H1 (cell line): ENCODE data around the gene CDR2. TPM values are rescaled to one million over a fixed set of nuclear protein-coding genes. Genes with fewer than 3 reads are reported as not detected.

Experiments
- CTCF ChIA-PET: fragments of 300-600 bp; sonication (Branson Sonifier 250); formaldehyde crosslinking; loops from one replicate; lab custom pipeline; 2021; ENCODE audit not compliant: partially characterized antibody; lab: Charles Lee
- POLR2A ChIA-PET: fragments of 300-600 bp; sonication (Branson Sonifier 250); formaldehyde crosslinking; loops from one replicate; lab custom pipeline; 2021; ENCODE audit warnings: inconsistent platforms; ENCODE audit not compliant: partially characterized antibody; lab: Charles Lee
- DNase-seq, 2 experiments: peaks; one replicate each; pipeline versions ENCODE4 v3.0.0 to v3.0.0-alpha.2; 2010 to 2022; ENCODE audit warnings: low spot score in 2 of 2, low read depth in 1 of 2, mixed read lengths in 1 of 2
- FAIRE-seq: peaks from 2 replicates; lab custom pipeline; 2011; peaks lifted over from hg19 to GRCh38; lab: Jason Lieb, UNC
- H2AFZ ChIP-seq: 2 replicates; pipeline ENCODE4 v1.8.1; 2012; ENCODE audit warnings: low read length, inconsistent platforms
- H2AK5ac ChIP-seq: 2 replicates; pipeline ENCODE4 v1.6.1; 2013; ENCODE audit warnings: low read depth, low read length
- H2BK120ac ChIP-seq: replicated peaks from 2 replicates; pipeline ENCODE3; 2013; ENCODE audit warnings: low read depth, low read length, inconsistent platforms
- H2BK12ac ChIP-seq: 2 replicates; pipeline ENCODE4 v1.6.1; 2013; ENCODE audit warnings: low read depth, low read length
- H2BK15ac ChIP-seq: 2 replicates; pipeline ENCODE4 v1.6.1; 2013; ENCODE audit warnings: low read length
- H2BK20ac ChIP-seq: 2 replicates; pipeline ENCODE4 v1.6.1; 2013; ENCODE audit warnings: low read length
- H2BK5ac ChIP-seq: 2 replicates; pipeline ENCODE4 v1.6.1; 2013; ENCODE audit warnings: low read depth, low read length
- H3K14ac ChIP-seq: 2 replicates; pipeline ENCODE4 v1.6.1; 2013; ENCODE audit warnings: inconsistent platforms; ENCODE audit not compliant: insufficient read length
- H3K18ac ChIP-seq: 2 replicates; pipeline ENCODE4 v1.6.1; 2013; ENCODE audit warnings: low read length; ENCODE audit errors: extremely low read depth
- H3K23ac ChIP-seq: 2 replicates; pipeline ENCODE4 v1.6.1; 2013; ENCODE audit warnings: inconsistent platforms; ENCODE audit not compliant: insufficient read length
- H3K23me2 ChIP-seq: 2 replicates; pipeline ENCODE4 v1.6.1; 2013; ENCODE audit warnings: low read depth, low read length
- H3K27ac ChIP-seq: 2 replicates; pipeline ENCODE4 v1.6.1; 2011; ENCODE audit warnings: low read depth, low read length, inconsistent platforms
- H3K27me3 ChIP-seq, 4 experiments: replicated peaks in 1 of 4; 1 replicate in 1 of 4; 2 replicates in 3 of 4; pipeline versions ENCODE4 v1.6.1 to v1.8.1; 2011 to 2013; ENCODE audit warnings: low read length in 3 of 4, mild to moderate bottlenecking in 3 of 4, inconsistent platforms in 2 of 4, mixed read lengths in 2 of 4, moderate library complexity in 1 of 4; ENCODE audit not compliant: control insufficient read depth in 3 of 4, insufficient read depth in 3 of 4; ENCODE audit errors: extremely low read depth in 1 of 4
- H3K36me3 ChIP-seq, 4 experiments: 2 replicates each; pipeline versions ENCODE4 v1.6.1 to v1.8.1; 2011 to 2013; ENCODE audit warnings: mild to moderate bottlenecking in 4 of 4, low read length in 3 of 4, moderate library complexity in 2 of 4, control low read depth in 1 of 4, inconsistent platforms in 1 of 4; ENCODE audit not compliant: insufficient read depth in 4 of 4, control insufficient read depth in 2 of 4
- H3K4ac ChIP-seq: replicated peaks from 2 replicates; pipeline ENCODE3; 2013; ENCODE audit warnings: low read length, low read depth, mixed read lengths, inconsistent platforms; ENCODE audit not compliant: insufficient read length
- H3K4me1 ChIP-seq, 4 experiments: replicated peaks in 1 of 4; 1 replicate in 1 of 4; 2 replicates in 3 of 4; pipeline versions ENCODE4 v1.6.1 to v1.8.1; 2011 to 2013; ENCODE audit warnings: low read length in 3 of 4, inconsistent platforms in 2 of 4, mixed read lengths in 1 of 4; ENCODE audit not compliant: insufficient read depth in 4 of 4, control insufficient read depth in 3 of 4
- H3K4me2 ChIP-seq, 2 experiments: 2 replicates each; pipeline versions ENCODE4 v1.6.1 to v1.8.1; 2011 to 2013; ENCODE audit warnings: low read depth in 2 of 2, low read length in 2 of 2, control low read depth in 1 of 2, inconsistent platforms in 1 of 2, mild to moderate bottlenecking in 1 of 2; ENCODE audit not compliant: insufficient read depth in 1 of 2
- H3K4me3 ChIP-seq, 4 experiments: fragments of 200-600, 300-600 bp in 1 of 4; sonication (generic), shearing (Covaris generic), sonication (Bioruptor Twin) in 1 of 4; 2 replicates each; pipeline versions ENCODE4 v1.5.1 to v1.8.1; 2011 to 2016; ENCODE audit warnings: low read length in 4 of 4, low read depth in 3 of 4, control low read depth in 2 of 4, inconsistent platforms in 2 of 4, mild to moderate bottlenecking in 2 of 4, mixed read lengths in 1 of 4, moderate library complexity in 1 of 4; ENCODE audit not compliant: insufficient read depth in 2 of 4; ENCODE audit errors: extremely low read depth in 1 of 4
- H3K56ac ChIP-seq: replicated peaks from 2 replicates; pipeline ENCODE3; 2013; ENCODE audit warnings: low read depth, mild to moderate bottlenecking, mixed read lengths, low read length, inconsistent platforms; ENCODE audit not compliant: insufficient read length
- H3K79me1 ChIP-seq: 2 replicates; pipeline ENCODE4 v1.6.1; 2013; ENCODE audit warnings: low read depth, low read length, control low read depth
- H3K79me2 ChIP-seq, 2 experiments: 2 replicates each; pipeline versions ENCODE4 v1.6.1 to v1.8.1; 2012 to 2013; ENCODE audit warnings: low read length in 2 of 2, mild to moderate bottlenecking in 2 of 2, inconsistent platforms in 1 of 2; ENCODE audit not compliant: insufficient read depth in 2 of 2, control insufficient read depth in 1 of 2
- H3K9ac ChIP-seq, 4 experiments: replicated peaks in 1 of 4; 1 replicate in 1 of 4; 2 replicates in 3 of 4; pipeline versions ENCODE4 v1.6.1 to v1.8.1; 2011 to 2013; ENCODE audit warnings: low read depth in 3 of 4, low read length in 3 of 4, control low read depth in 2 of 4, mild to moderate bottlenecking in 2 of 4, moderate library complexity in 2 of 4, inconsistent platforms in 1 of 4; ENCODE audit errors: extremely low read depth in 1 of 4
- H3K9me3 ChIP-seq, 2 experiments: 2 replicates each; pipeline versions ENCODE4 v1.6.1 to v1.8.1; 2012 to 2013; ENCODE audit warnings: mild to moderate bottlenecking in 2 of 2, moderate library complexity in 2 of 2, control low read depth in 1 of 2, inconsistent platforms in 1 of 2, low read depth in 1 of 2, low read length in 1 of 2, mixed read lengths in 1 of 2; ENCODE audit not compliant: insufficient read depth in 2 of 2
- H4K20me1 ChIP-seq, 2 experiments: replicated peaks in 1 of 2; 2 replicates each; pipeline versions ENCODE3 to v1.8.1; 2011 to 2013; ENCODE audit warnings: inconsistent platforms in 2 of 2, low read length in 2 of 2, mild to moderate bottlenecking in 1 of 2; ENCODE audit not compliant: insufficient read depth in 2 of 2, control insufficient read depth in 1 of 2
- H4K5ac ChIP-seq: 2 replicates; pipeline ENCODE4 v1.6.1; 2013; ENCODE audit warnings: low read length, low read depth, mixed read lengths, inconsistent platforms; ENCODE audit not compliant: insufficient read length
- H4K8ac ChIP-seq: 2 replicates; pipeline ENCODE4 v1.8.0; 2013; ENCODE audit warnings: mild to moderate bottlenecking, moderate library complexity, low read length, inconsistent platforms; ENCODE audit not compliant: insufficient read depth; ENCODE audit errors: extremely low read depth
- H4K91ac ChIP-seq: replicated peaks from 2 replicates; pipeline ENCODE3; 2013; ENCODE audit warnings: low read length, mixed read lengths, inconsistent platforms; ENCODE audit not compliant: insufficient read length
- BACH1 ChIP-seq: IDR thresholded peaks from 2 replicates; pipeline ENCODE4 v1.6.1; 2012; ENCODE audit warnings: low read length, improper control_type of control experiment
- CEBPB ChIP-seq: IDR thresholded peaks from 2 replicates; pipeline ENCODE4 v1.6.1; 2012; ENCODE audit warnings: low read depth, low read length
- HDAC2 ChIP-seq, 2 experiments: fragments of 300-600 bp in 1 of 2; sonication (generic) in 1 of 2; IDR thresholded peaks; 2 replicates each; pipeline ENCODE4 v1.6.1; 2011 to 2012; ENCODE audit warnings: low read depth in 2 of 2, low read length in 2 of 2, mild to moderate bottlenecking in 2 of 2, moderate library complexity in 2 of 2, borderline replicate concordance in 1 of 2, inconsistent platforms in 1 of 2
- HDAC6 ChIP-seq: IDR thresholded peaks from one replicate; pipeline ENCODE4 v1.7.1; 2012; ENCODE audit warnings: low read depth, mild to moderate bottlenecking, inconsistent platforms, low read length, moderate library complexity
- JUND ChIP-seq: IDR thresholded peaks from 2 replicates; pipeline ENCODE4 v1.6.1; 2011; ENCODE audit warnings: mild to moderate bottlenecking, improper control_type of control experiment, low read length
- MAFK ChIP-seq: IDR thresholded peaks from 2 replicates; pipeline ENCODE4 v1.6.1; 2012; ENCODE audit warnings: low read depth, mild to moderate bottlenecking, improper control_type of control experiment, low read length
- MAX ChIP-seq: IDR thresholded peaks from 2 replicates; pipeline ENCODE4 v1.6.1; 2012; ENCODE audit warnings: inconsistent platforms
- NRF1 ChIP-seq: IDR thresholded peaks from 2 replicates; pipeline ENCODE4 v1.6.1; 2011; ENCODE audit warnings: mild to moderate bottlenecking, low read depth, low read length, improper control_type of control experiment
- SAP30 ChIP-seq: fragments of 300-600 bp; sonication (generic); IDR thresholded peaks from 2 replicates; pipeline ENCODE4 v1.7.1; 2012; ENCODE audit warnings: low read length, moderate library complexity, mild to moderate bottlenecking, inconsistent platforms; ENCODE audit not compliant: insufficient read depth, insufficient replicate concordance
- SP1 ChIP-seq: IDR thresholded peaks from 2 replicates; pipeline ENCODE4 v1.6.1; 2011; ENCODE audit warnings: low read depth, low read length
- TEAD4 ChIP-seq: IDR thresholded peaks from 2 replicates; pipeline ENCODE4 v1.6.1; 2012; ENCODE audit warnings: low read depth, low read length, inconsistent platforms, mixed read lengths
- ZNF274 ChIP-seq: IDR thresholded peaks from 2 replicates; pipeline ENCODE4 v1.7.0; 2012; ENCODE audit warnings: low read length, borderline replicate concordance; ENCODE audit errors: extremely low read depth
- polyA plus RNA-seq, 7 experiments: library from polyadenylated mRNA; depleted of rRNA in 3 of 7; stranded (reverse) in 5 of 7; unstranded in 2 of 7; fragments of >200 nt in 5 of 7; fragments of 200-250 nt in 2 of 7; gene quantifications; 1 replicate in 5 of 7; 2 replicates in 1 of 7; 4 replicates in 1 of 7; pipeline versions ENCODE4 v1.2.1 to v1.2.3, GENCODE V29; 2011 to 2013; ENCODE audit warnings: missing spikeins in 2 of 7, mixed read lengths in 2 of 7
- total RNA-seq: library from RNA; stranded (reverse); fragmentation: NEBNext Ultra II Directional; extraction: Animal tissue kit (Norgen Biotek cat#: 25700); gene quantifications from 2 replicates; pipeline ENCODE4 v1.2.1, GENCODE V29; 2021

CDR2 gene
- total and polyA plus RNA-seq, 2 of the 8 experiments (the other 6 are each of a cell fraction or from before 2014, with no cell fraction given), result 16.3 to 34.9 TPM

GRCh38 chr16:22397931-22398330 lies 23.5 kb upstream of the CDR2 start:
- no peaks in the 10 kb centered on the region for H3K9me3 ChIP-seq
- no peak overlapping the region for H2BK5ac ChIP-seq
- FAIRE-seq (no peak), DNase-seq (no peak)
- H2BK15ac ChIP-seq, result no peak overlapping the region
- no peaks in the 10 kb centered on the region for H3K79me2 ChIP-seq
- H3K14ac ChIP-seq, result no peak overlapping the region
- no peak overlapping the region for H3K9ac ChIP-seq
- no peak overlapping the region for H2BK120ac ChIP-seq
- no peaks in the 10 kb centered on the region for H4K20me1 ChIP-seq
- no peak overlapping the region for H2BK20ac ChIP-seq
- H4K5ac ChIP-seq, result no peak overlapping the region
- no peak overlapping the region for H3K23ac ChIP-seq
- no peaks in the 10 kb centered on the region for H3K36me3 ChIP-seq
- H2BK12ac ChIP-seq, result no peak overlapping the region
- H3K4me2 ChIP-seq, result no peak overlapping the region
- no peak overlapping the region for H3K18ac ChIP-seq
- H2AFZ ChIP-seq, result no peak overlapping the region
- H3K56ac ChIP-seq, result no peak overlapping the region
- H4K91ac ChIP-seq, result no peak overlapping the region
- H3K4me1 ChIP-seq, result no peaks in the 10 kb centered on the region
- H3K27me3 ChIP-seq, result no peaks in the 10 kb centered on the region
- CTCF ChIA-PET, result interaction anchor here (0.8 kb wide), 1 partner anchor 13 kb away, joined by 3 read pairs; no protein-coding TSS in a partner anchor
- H4K8ac ChIP-seq, result no peak overlapping the region
- no peak overlapping the region for H3K4ac ChIP-seq
- POLR2A ChIA-PET, result interaction anchor here (0.5 to 3.3 kb wide), 2 partner anchors 10 to 53 kb away, joined by 3 to 10 read pairs; no protein-coding TSS in a partner anchor
- no peaks in the 10 kb centered on the region for H3K23me2 ChIP-seq
- no peaks in the 10 kb centered on the region for H3K79me1 ChIP-seq
- no peak overlapping the region for H3K4me3 ChIP-seq
- H2AK5ac ChIP-seq, result no peak overlapping the region
- no peak overlapping the region for H3K27ac ChIP-seq
- no peak for TF ChIP-seq HDAC2 (IDR thresholded peaks at IDR 0.05; ENCODE audit: borderline replicate concordance in 1 of 2, low read depth in 2 of 2, low read length in 2 of 2)
- no peak for TF ChIP-seq SAP30
- no peak for TF ChIP-seq MAFK
- TF ChIP-seq BACH1, result no peak
- TF ChIP-seq NRF1, result no peak
- no peak for TF ChIP-seq JUND
- no peak for TF ChIP-seq CEBPB
- no peak for TF ChIP-seq SP1
- TF ChIP-seq HDAC6, result no peak
- no peak for TF ChIP-seq ZNF274
- no peak for TF ChIP-seq MAX
- no peak for TF ChIP-seq TEAD4
